HepG2 (cell line): ENCODE results near the gene SNN. TPM values are rescaled to one million over a fixed set of nuclear protein-coding genes. Genes with fewer than 3 reads are reported as not detected.

ENCODE experiments used
- ATAC-seq: fragments of 200-7000 bp; cut with Tn5 transposase; 3 replicates; pipeline ENCODE4 v1.9.1; 2020; ENCODE audit warnings: mild to moderate bottlenecking, moderate library complexity
- BruUV-seq: library from RNA; stranded (reverse); fragments of 400-500 nt; replicated peaks from 2 replicates; lab custom pipeline; 2021; lab: Mats Ljungman, UMichigan
- CTCF ChIA-PET: fragments of 300-600 bp; formaldehyde crosslinking; extraction: SDS; loops from one replicate; lab custom pipeline; 2021; ENCODE audit warnings: low total read pairs, inconsistent platforms, low intra/inter-chr PET ratio; lab: Yijun Ruan, JAX
- POLR2A ChIA-PET: fragments of 350-600 bp; sonication (Branson Sonifier 250); formaldehyde crosslinking; loops from one replicate; lab custom pipeline; 2020; ENCODE audit warnings: antibody characterized with exemption, inconsistent platforms; lab: Yijun Ruan, JAX
- DNase-seq: peaks from one replicate; pipeline ENCODE4 v3.0.0-alpha.2; 2015; ENCODE audit warnings: low spot score
- FAIRE-seq: peaks from 3 replicates; lab custom pipeline; 2011; peaks lifted over from hg19 to GRCh38; lab: Jason Lieb, UNC
- H2AFZ ChIP-seq: one replicate; pipeline ENCODE4 v1.6.1; 2011; ENCODE audit warnings: low read length, inconsistent platforms
- H3K27ac ChIP-seq: fragments of 300-600 bp; 3 replicates; pipeline ENCODE4 v1.8.0; 2011; ENCODE audit warnings: mixed run types, mild to moderate bottlenecking, mixed read lengths, low read length, inconsistent platforms; ENCODE audit not compliant: insufficient read depth; ENCODE audit errors: extremely low read length
- H3K27me3 ChIP-seq, 2 experiments: fragments of 200-600 bp in 1 of 2; 2 replicates in 1 of 2; 3 replicates in 1 of 2; pipeline versions ENCODE4 v1.6.0 to v1.8.0; 2011; ENCODE audit warnings: low read length in 2 of 2, mild to moderate bottlenecking in 2 of 2, moderate library complexity in 2 of 2, inconsistent platforms in 1 of 2; ENCODE audit not compliant: insufficient read depth in 2 of 2, control insufficient read depth in 1 of 2
- H3K36me3 ChIP-seq, 2 experiments: fragments of 200-600 bp in 1 of 2; replicated peaks in 1 of 2; 2 replicates in 1 of 2; 3 replicates in 1 of 2; pipeline versions ENCODE4 v1.5.1 to v1.8.0; 2011; ENCODE audit warnings: low read length in 2 of 2, inconsistent platforms in 1 of 2; ENCODE audit not compliant: insufficient read depth in 2 of 2, control insufficient read depth in 1 of 2
- H3K4me1 ChIP-seq: 2 replicates; pipeline ENCODE4 v1.5.1; 2012; ENCODE audit warnings: low read length, inconsistent platforms; ENCODE audit not compliant: insufficient read depth
- H3K4me2 ChIP-seq: 2 replicates; pipeline ENCODE4 v1.6.0; 2011; ENCODE audit warnings: low read depth, low read length, inconsistent platforms
- H3K4me3 ChIP-seq, 3 experiments: fragments of 200-600 bp in 1 of 3; sonication (generic), shearing (Covaris generic) in 1 of 3; replicated peaks in 1 of 3; 2 replicates each; pipeline ENCODE4 v1.5.1; 2011 to 2016; ENCODE audit warnings: low read length in 3 of 3, inconsistent platforms in 2 of 3, low read depth in 2 of 3, mild to moderate bottlenecking in 2 of 3, control low read depth in 1 of 3, mixed read lengths in 1 of 3; ENCODE audit not compliant: insufficient read depth in 1 of 3
- H3K79me2 ChIP-seq: one replicate; pipeline ENCODE4 v1.6.1; 2011; ENCODE audit warnings: low read length, inconsistent platforms; ENCODE audit not compliant: insufficient read depth
- H3K9ac ChIP-seq: 2 replicates; pipeline ENCODE4 v1.6.0; 2011; ENCODE audit warnings: mild to moderate bottlenecking, low read depth, low read length, inconsistent platforms; ENCODE audit not compliant: insufficient read depth
- H3K9me3 ChIP-seq: 2 replicates; pipeline ENCODE4 v1.5.1; 2012; ENCODE audit warnings: mild to moderate bottlenecking, low read length
- H4K20me1 ChIP-seq: 2 replicates; pipeline ENCODE4 v1.6.0; 2011; ENCODE audit warnings: inconsistent platforms, mild to moderate bottlenecking, low read length, moderate library complexity; ENCODE audit not compliant: insufficient read depth
- ARNT2 ChIP-seq: sonication (generic); formaldehyde crosslinking; IDR thresholded peaks from 2 replicates; pipeline ENCODE4 v1.8.0; 2022; ENCODE audit warnings: mild to moderate bottlenecking, low read depth, missing genetic modification reagents, moderate library complexity
- ETS1 ChIP-seq: sonication (generic); formaldehyde crosslinking; IDR thresholded peaks from 2 replicates; pipeline ENCODE4 v1.4.0; 2020; ENCODE audit warnings: missing genetic modification reagents
- FOXK1 ChIP-seq: sonication (generic); formaldehyde crosslinking; IDR thresholded peaks from 2 replicates; pipeline ENCODE4 v1.4.0; 2020; ENCODE audit warnings: low read depth, missing genetic modification reagents, borderline replicate concordance
- KMT2B ChIP-seq: IDR thresholded peaks from 2 replicates; pipeline ENCODE4 v1.6.1; 2016; ENCODE audit warnings: missing genetic modification reagents, missing compliant biosample characterization
- MAZ ChIP-seq, 2 experiments: sonication (generic) in 1 of 2; formaldehyde crosslinking in 1 of 2; IDR thresholded peaks; 2 replicates each; pipeline versions ENCODE4 v1.5.0 to v1.6.1; 2012 to 2020; ENCODE audit warnings: low read depth in 2 of 2, mild to moderate bottlenecking in 2 of 2, borderline replicate concordance in 1 of 2, improper control_type of control experiment in 1 of 2, low read length in 1 of 2, missing genetic modification reagents in 1 of 2, moderate library complexity in 1 of 2
- MED8 ChIP-seq: sonication (generic); formaldehyde crosslinking; IDR thresholded peaks from 2 replicates; pipeline ENCODE4 v1.8.1; 2023; ENCODE audit warnings: mild to moderate bottlenecking, missing genetic modification reagents; ENCODE audit not compliant: insufficient replicate concordance
- MXI1 ChIP-seq: IDR thresholded peaks from 3 replicates; pipeline ENCODE4 v1.6.1; 2012; ENCODE audit warnings: low read depth, low read length, inconsistent platforms, borderline replicate concordance
- NKX3-1 ChIP-seq: sonication (generic); formaldehyde crosslinking; IDR thresholded peaks from 2 replicates; pipeline ENCODE4 v1.5.0; 2020; ENCODE audit warnings: missing genetic modification reagents
- RARA ChIP-seq: IDR thresholded peaks from 2 replicates; pipeline ENCODE4 v1.6.1; 2016; ENCODE audit warnings: missing genetic modification reagents, missing compliant biosample characterization
- RELA ChIP-seq: sonication (generic); formaldehyde crosslinking; IDR thresholded peaks from 2 replicates; pipeline ENCODE4 v1.4.0; 2020; ENCODE audit warnings: missing genetic modification reagents
- RXRA ChIP-seq: sonication (generic); formaldehyde crosslinking; IDR thresholded peaks from 2 replicates; pipeline ENCODE4 v1.5.1; 2020; ENCODE audit warnings: missing genetic modification reagents
- ZFP90 ChIP-seq: sonication (generic); formaldehyde crosslinking; IDR thresholded peaks from 2 replicates; pipeline ENCODE4 v1.8.0; 2022; ENCODE audit warnings: missing genetic modification reagents, mild to moderate bottlenecking, inconsistent platforms, borderline replicate concordance
- ZNF354B ChIP-seq: sonication (generic); formaldehyde crosslinking; IDR thresholded peaks from 2 replicates; pipeline ENCODE4 v1.8.0; 2022; ENCODE audit warnings: mild to moderate bottlenecking, missing genetic modification reagents
- ZNF629 ChIP-seq: sonication (generic); formaldehyde crosslinking; conservative IDR thresholded peaks from 2 replicates; pipeline ENCODE4 v1.5.0; 2020; ENCODE audit warnings: missing genetic modification reagents
- ZNF691 ChIP-seq: sonication (generic); formaldehyde crosslinking; IDR thresholded peaks from 2 replicates; pipeline ENCODE4 v1.4.0; 2020; ENCODE audit warnings: missing genetic modification reagents, low read depth, mild to moderate bottlenecking, borderline replicate concordance
- WGBS: methylation state at CpG from one replicate; pipeline ENCODE4 v1.1.6; 2017; ENCODE audit warnings: low lambda C conversion rate; 5-methylcytosine and 5-hydroxymethylcytosine counted together
- in situ Hi-C: cut with HindIII; loops from 2 replicates; pipeline ENCODE4 v1.10.0; 2017; ENCODE audit warnings: low pct_unique_long_range_greater_than_20kb; ENCODE audit not compliant: extremely low pct_ligation_motif_present
- intact Hi-C: fragments of 100-400 bp; cut with micrococcal nuclease; formaldehyde crosslinking; loops from one replicate; pipeline ENCODE4 v1.10.0; 2022; ENCODE audit not compliant: unreplicated experiment
- polyA plus RNA-seq, 8 experiments: library from polyadenylated mRNA; depleted of rRNA in 3 of 8; stranded (reverse) in 7 of 8; unstranded in 1 of 8; fragments of >200 nt; fragmentation: Illumina TruSeq in 4 of 8; extraction: Trizol in 4 of 8; gene quantifications; 2 replicates each; pipeline versions ENCODE4 v1.2.1 to v1.2.3, GENCODE V29; 2011 to 2016; ENCODE audit warnings: low read depth in 4 of 8, missing spikeins in 1 of 8, mixed read lengths in 1 of 8; ENCODE audit not compliant: insufficient read depth in 1 of 8
- total RNA-seq, 5 experiments: library from RNA; depleted of rRNA; stranded (reverse); fragments of >200 nt; fragmentation: Illumina TruSeq; extraction: Trizol; gene quantifications; 2 replicates each; pipeline ENCODE4 v1.2.3, GENCODE V29; 2016; ENCODE audit warnings: low read depth in 1 of 5
- TF ChIP-seq, protein P1 (sequence below): sonication (generic); formaldehyde crosslinking; IDR thresholded peaks from 2 replicates; pipeline ENCODE4 v1.9.0; 2021; ENCODE audit warnings: missing genetic modification reagents, borderline replicate concordance
- TF ChIP-seq, protein P2 (sequence below): sonication (generic); formaldehyde crosslinking; IDR thresholded peaks from 2 replicates; pipeline ENCODE4 v1.4.0; 2020; ENCODE audit warnings: low read depth, mild to moderate bottlenecking, missing genetic modification reagents

Gene SNN
- total and polyA plus RNA-seq, 2 of the 13 experiments (the other 11 are each of a cell fraction or from before 2014, with no cell fraction given): 5.2 to 8.4 TPM

- Histone ChIP-seq H3K27me3 (peaks cover 2 to 33% of the 10 kb centered on the region in 2 experiments; a peak in 3 of 5 replicates), H4K20me1 (no peaks in the 10 kb centered on the region), H3K9ac (no peak overlapping the region), H3K36me3 (no peaks in the 10 kb centered on the region), H3K79me2 (no peaks in the 10 kb centered on the region), H3K4me1 (peaks cover 11% of the 10 kb centered on the region), H3K27ac (no peak overlapping the region), H2AFZ (no peak overlapping the region), H3K9me3 (no peaks in the 10 kb centered on the region), H3K4me3 (no peak overlapping the region), H3K4me2 (no peak overlapping the region)
- ATAC-seq (no peak; the same call in 1 of the 3 replicates), FAIRE-seq (no peak), DNase-seq (no peak)
- ChIA-PET POLR2A (interaction anchor here (0.8 kb wide), 1 partner anchor 147 kb away, joined by 3 read pairs; the partner anchor contains the start of gene ZC3H7A), CTCF (no interaction called here)
- WGBS: 38% methylated on average over 18 of the region's 18 CpGs
- BruUV-seq: no TSS peak
- intact Hi-C loops: no loop called here
- in situ Hi-C loops: no loop called here
- TF ChIP-seq ETS1 (CRISPR knock-in tag) (no peak), ZFP90 (CRISPR knock-in tag) (no peak), NKX3-1 (CRISPR knock-in tag) (no peak), RARA (no peak), ZNF354B (CRISPR knock-in tag) (no peak), MED8 (CRISPR knock-in tag) (no peak), RXRA (CRISPR knock-in tag) (no peak), FOXK1 (CRISPR knock-in tag) (no peak), ARNT2 (CRISPR knock-in tag) (no peak), ZNF629 (peak; percentile 62), RELA (CRISPR knock-in tag) (no peak), MAZ (IDR thresholded peaks at IDR 0.05; ENCODE audit: borderline replicate concordance, low read depth, low read length) (no peak), MAZ (CRISPR knock-in tag; IDR thresholded peaks at IDR 0.05; ENCODE audit: low read depth) (no peak), MXI1 (no peak), ZNF691 (CRISPR knock-in tag) (peak; percentile 33; the same call in 1 of the 2 replicates), KMT2B (CRISPR knock-in tag) (no peak)
- TF ChIP-seq, protein P1, sequence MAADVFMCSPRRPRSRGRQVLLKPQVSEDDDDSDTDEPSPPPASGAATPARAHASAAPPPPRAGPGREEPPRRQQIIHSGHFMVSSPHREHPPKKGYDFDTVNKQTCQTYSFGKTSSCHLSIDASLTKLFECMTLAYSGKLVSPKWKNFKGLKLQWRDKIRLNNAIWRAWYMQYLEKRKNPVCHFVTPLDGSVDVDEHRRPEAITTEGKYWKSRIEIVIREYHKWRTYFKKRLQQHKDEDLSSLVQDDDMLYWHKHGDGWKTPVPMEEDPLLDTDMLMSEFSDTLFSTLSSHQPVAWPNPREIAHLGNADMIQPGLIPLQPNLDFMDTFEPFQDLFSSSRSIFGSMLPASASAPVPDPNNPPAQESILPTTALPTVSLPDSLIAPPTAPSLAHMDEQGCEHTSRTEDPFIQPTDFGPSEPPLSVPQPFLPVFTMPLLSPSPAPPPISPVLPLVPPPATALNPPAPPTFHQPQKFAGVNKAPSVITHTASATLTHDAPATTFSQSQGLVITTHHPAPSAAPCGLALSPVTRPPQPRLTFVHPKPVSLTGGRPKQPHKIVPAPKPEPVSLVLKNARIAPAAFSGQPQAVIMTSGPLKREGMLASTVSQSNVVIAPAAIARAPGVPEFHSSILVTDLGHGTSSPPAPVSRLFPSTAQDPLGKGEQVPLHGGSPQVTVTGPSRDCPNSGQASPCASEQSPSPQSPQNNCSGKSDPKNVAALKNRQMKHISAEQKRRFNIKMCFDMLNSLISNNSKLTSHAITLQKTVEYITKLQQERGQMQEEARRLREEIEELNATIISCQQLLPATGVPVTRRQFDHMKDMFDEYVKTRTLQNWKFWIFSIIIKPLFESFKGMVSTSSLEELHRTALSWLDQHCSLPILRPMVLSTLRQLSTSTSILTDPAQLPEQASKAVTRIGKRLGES (CRISPR knock-in tag): no peak
- TF ChIP-seq, protein P2, sequence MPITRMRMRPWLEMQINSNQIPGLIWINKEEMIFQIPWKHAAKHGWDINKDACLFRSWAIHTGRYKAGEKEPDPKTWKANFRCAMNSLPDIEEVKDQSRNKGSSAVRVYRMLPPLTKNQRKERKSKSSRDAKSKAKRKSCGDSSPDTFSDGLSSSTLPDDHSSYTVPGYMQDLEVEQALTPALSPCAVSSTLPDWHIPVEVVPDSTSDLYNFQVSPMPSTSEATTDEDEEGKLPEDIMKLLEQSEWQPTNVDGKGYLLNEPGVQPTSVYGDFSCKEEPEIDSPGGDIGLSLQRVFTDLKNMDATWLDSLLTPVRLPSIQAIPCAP (CRISPR knock-in tag): no peak
These were observed 17.3 kb upstream of the SNN start for GRCh38 chr16:11650641-11651591.
